ENCODE measurements around the gene FGGY. TPM values are rescaled to one million over a fixed set of nuclear protein-coding genes. Genes with fewer than 3 reads are reported as not detected.

FGGY gene
- total RNA-seq, 1 donor from 2014 or later = 52.2 TPM

- Histone ChIP-seq H3K9ac (ENCODE audit: low read depth in 1 of 3, low read length in 3 of 3) (no peak overlapping the region), H3K27ac (ENCODE audit: low read depth, low read length) (no peak overlapping the region), H3K4me3 (ENCODE audit: low read length in 3 of 3) (no peak overlapping the region), H3K36me3 (ENCODE audit: control insufficient read depth in 3 of 3, insufficient read depth in 3 of 3, low read length in 3 of 3) (peaks cover 0 to 2% (median 0%) of the 10 kb centered on the region in 3 donors), H3K4me1 (ENCODE audit: control insufficient read depth in 3 of 3, insufficient read depth in 3 of 3, low read length in 3 of 3) (peaks cover 10 to 15% (median 15%) of the 10 kb centered on the region in 3 donors), H3K9me3 (ENCODE audit: control insufficient read depth in 3 of 3, low read length in 3 of 3) (no peaks in the 10 kb centered on the region), H3K27me3 (ENCODE audit: control insufficient read depth in 3 of 3, insufficient read depth in 3 of 3, low read length in 3 of 3) (no peaks in the 10 kb centered on the region)
Observed at GRCh38 chr1:59667020-59667419, 370.1 kb downstream of the FGGY start.

GRCh38 chr1:59669752-59670312, 372.9 kb downstream of the FGGY start:
- H3K27me3 ChIP-seq (ENCODE audit: control insufficient read depth in 3 of 3, insufficient read depth in 3 of 3, low read length in 3 of 3) = no peaks in the 10 kb centered on the region
- no peak overlapping the region for H3K9ac ChIP-seq (ENCODE audit: low read depth in 1 of 3, low read length in 3 of 3)
- H3K9me3 ChIP-seq (ENCODE audit: control insufficient read depth in 3 of 3, low read length in 3 of 3) = no peaks in the 10 kb centered on the region
- peaks cover 14 to 30% (median 27%) of the 10 kb centered on the region in 3 donors for H3K4me1 ChIP-seq (ENCODE audit: control insufficient read depth in 3 of 3, insufficient read depth in 3 of 3, low read length in 3 of 3)
- peak overlapping the region; percentile 48 for H3K27ac ChIP-seq (ENCODE audit: low read depth, low read length)
- no peak overlapping the region for H3K4me3 ChIP-seq (ENCODE audit: low read length in 3 of 3)
- peaks cover 0 to 2% (median 0%) of the 10 kb centered on the region in 3 donors for H3K36me3 ChIP-seq (ENCODE audit: control insufficient read depth in 3 of 3, insufficient read depth in 3 of 3, low read length in 3 of 3)

GRCh38 chr1:59670662-59671061, 373.8 kb downstream of the FGGY start:
- Histone ChIP-seq H3K4me1 (ENCODE audit: control insufficient read depth in 3 of 3, insufficient read depth in 3 of 3, low read length in 3 of 3) (peaks cover 14 to 32% (median 30%) of the 10 kb centered on the region in 3 donors), H3K36me3 (ENCODE audit: control insufficient read depth in 3 of 3, insufficient read depth in 3 of 3, low read length in 3 of 3) (peaks cover 0 to 2% (median 0%) of the 10 kb centered on the region in 3 donors), H3K27ac (ENCODE audit: low read depth, low read length) (peak overlapping the region; percentile 48), H3K4me3 (ENCODE audit: low read length in 3 of 3) (no peak overlapping the region), H3K9ac (ENCODE audit: low read depth in 1 of 3, low read length in 3 of 3) (no peak overlapping the region), H3K27me3 (ENCODE audit: control insufficient read depth in 3 of 3, insufficient read depth in 3 of 3, low read length in 3 of 3) (no peaks in the 10 kb centered on the region), H3K9me3 (ENCODE audit: control insufficient read depth in 3 of 3, low read length in 3 of 3) (no peaks in the 10 kb centered on the region)

GRCh38 chr1:59671066-59671952, 374.4 kb downstream of the FGGY start:
- peak overlapping the region; percentile 12 for H3K27ac ChIP-seq (ENCODE audit: low read depth, low read length)

GRCh38 chr1:59671953-59672305, 375.0 kb downstream of the FGGY start:
- Histone ChIP-seq H3K9ac (ENCODE audit: low read depth in 1 of 3, low read length in 3 of 3) (no peak overlapping the region), H3K9me3 (ENCODE audit: control insufficient read depth in 3 of 3, low read length in 3 of 3) (no peaks in the 10 kb centered on the region), H3K27ac (ENCODE audit: low read depth, low read length) (no peak overlapping the region), H3K4me1 (ENCODE audit: control insufficient read depth in 3 of 3, insufficient read depth in 3 of 3, low read length in 3 of 3) (peaks cover 14 to 35% (median 34%) of the 10 kb centered on the region in 3 donors), H3K4me3 (ENCODE audit: low read length in 3 of 3) (no peak overlapping the region), H3K36me3 (ENCODE audit: control insufficient read depth in 3 of 3, insufficient read depth in 3 of 3, low read length in 3 of 3) (peaks cover 0 to 2% (median 0%) of the 10 kb centered on the region in 3 donors), H3K27me3 (ENCODE audit: control insufficient read depth in 3 of 3, insufficient read depth in 3 of 3, low read length in 3 of 3) (no peaks in the 10 kb centered on the region)

More at GRCh38 chr1:59671066-59671952, 374.4 kb downstream of the FGGY start:
- no peaks in the 10 kb centered on the region for H3K9me3 ChIP-seq (ENCODE audit: control insufficient read depth in 3 of 3, low read length in 3 of 3)
- H3K36me3 ChIP-seq (ENCODE audit: control insufficient read depth in 3 of 3, insufficient read depth in 3 of 3, low read length in 3 of 3) = peaks cover 0 to 2% (median 0%) of the 10 kb centered on the region in 3 donors
- H3K27me3 ChIP-seq (ENCODE audit: control insufficient read depth in 3 of 3, insufficient read depth in 3 of 3, low read length in 3 of 3) = no peaks in the 10 kb centered on the region
- no peak overlapping the region for H3K9ac ChIP-seq (ENCODE audit: low read depth in 1 of 3, low read length in 3 of 3)
- H3K4me1 ChIP-seq (ENCODE audit: control insufficient read depth in 3 of 3, insufficient read depth in 3 of 3, low read length in 3 of 3) = peaks cover 14 to 35% (median 34%) of the 10 kb centered on the region in 3 donors
- no peak overlapping the region for H3K4me3 ChIP-seq (ENCODE audit: low read length in 3 of 3)

- H3K9me3 ChIP-seq (ENCODE audit: control insufficient read depth in 3 of 3, low read length in 3 of 3) = no peaks in the 10 kb centered on the region
- H3K27ac ChIP-seq (ENCODE audit: low read depth, low read length) = no peak overlapping the region
- H3K4me3 ChIP-seq (ENCODE audit: low read length in 3 of 3) = no peak overlapping the region
- H3K27me3 ChIP-seq (ENCODE audit: control insufficient read depth in 3 of 3, insufficient read depth in 3 of 3, low read length in 3 of 3) = no peaks in the 10 kb centered on the region
- H3K4me1 ChIP-seq (ENCODE audit: control insufficient read depth in 3 of 3, insufficient read depth in 3 of 3, low read length in 3 of 3) = peaks cover 14 to 35% (median 34%) of the 10 kb centered on the region in 3 donors
- H3K9ac ChIP-seq (ENCODE audit: low read depth in 1 of 3, low read length in 3 of 3) = no peak overlapping the region
- peaks cover 0 to 2% (median 0%) of the 10 kb centered on the region in 3 donors for H3K36me3 ChIP-seq (ENCODE audit: control insufficient read depth in 3 of 3, insufficient read depth in 3 of 3, low read length in 3 of 3)
Observed at GRCh38 chr1:59672851-59673572, 376.1 kb downstream of the FGGY start.

GRCh38 chr1:59673573-59674450, 376.9 kb downstream of the FGGY start:
- Histone ChIP-seq H3K4me3 (ENCODE audit: low read length in 3 of 3) (no peak overlapping the region), H3K36me3 (ENCODE audit: control insufficient read depth in 3 of 3, insufficient read depth in 3 of 3, low read length in 3 of 3) (no peaks in the 10 kb centered on the region), H3K9me3 (ENCODE audit: control insufficient read depth in 3 of 3, low read length in 3 of 3) (no peaks in the 10 kb centered on the region), H3K27ac (ENCODE audit: low read depth, low read length) (peak overlapping the region; percentile 19), H3K27me3 (ENCODE audit: control insufficient read depth in 3 of 3, insufficient read depth in 3 of 3, low read length in 3 of 3) (no peaks in the 10 kb centered on the region), H3K9ac (ENCODE audit: low read depth in 1 of 3, low read length in 3 of 3) (peak overlapping the region in 1 of 3 donors; percentile 1), H3K4me1 (ENCODE audit: control insufficient read depth in 3 of 3, insufficient read depth in 3 of 3, low read length in 3 of 3) (peaks cover 14 to 38% (median 35%) of the 10 kb centered on the region in 3 donors)

- Histone ChIP-seq H3K9me3 (ENCODE audit: control insufficient read depth in 3 of 3, low read length in 3 of 3) (no peaks in the 10 kb centered on the region), H3K27ac (ENCODE audit: low read depth, low read length) (peak overlapping the region; percentile 19), H3K36me3 (ENCODE audit: control insufficient read depth in 3 of 3, insufficient read depth in 3 of 3, low read length in 3 of 3) (no peaks in the 10 kb centered on the region), H3K4me1 (ENCODE audit: control insufficient read depth in 3 of 3, insufficient read depth in 3 of 3, low read length in 3 of 3) (peaks cover 12 to 40% (median 30%) of the 10 kb centered on the region in 3 donors), H3K27me3 (ENCODE audit: control insufficient read depth in 3 of 3, insufficient read depth in 3 of 3, low read length in 3 of 3) (no peaks in the 10 kb centered on the region), H3K4me3 (ENCODE audit: low read length in 3 of 3) (no peak overlapping the region), H3K9ac (ENCODE audit: low read depth in 1 of 3, low read length in 3 of 3) (no peak overlapping the region)
Observed at GRCh38 chr1:59674595-59674994, 377.7 kb downstream of the FGGY start.

GRCh38 chr1:59675936-59676335, 379.0 kb downstream of the FGGY start:
- Histone ChIP-seq H3K36me3 (ENCODE audit: control insufficient read depth in 3 of 3, insufficient read depth in 3 of 3, low read length in 3 of 3) (no peaks in the 10 kb centered on the region), H3K4me1 (ENCODE audit: control insufficient read depth in 3 of 3, insufficient read depth in 3 of 3, low read length in 3 of 3) (peaks cover 7 to 30% (median 21%) of the 10 kb centered on the region in 3 donors)

More at GRCh38 chr1:59675936-59676335, 379.0 kb downstream of the FGGY start:
- no peaks in the 10 kb centered on the region for H3K9me3 ChIP-seq (ENCODE audit: control insufficient read depth in 3 of 3, low read length in 3 of 3)
- no peak overlapping the region for H3K4me3 ChIP-seq (ENCODE audit: low read length in 3 of 3)
- H3K27ac ChIP-seq (ENCODE audit: low read depth, low read length) = no peak overlapping the region
- H3K27me3 ChIP-seq (ENCODE audit: control insufficient read depth in 3 of 3, insufficient read depth in 3 of 3, low read length in 3 of 3) = no peaks in the 10 kb centered on the region
- H3K9ac ChIP-seq (ENCODE audit: low read depth in 1 of 3, low read length in 3 of 3) = no peak overlapping the region
